Tibial artery (tissue), 4 donors: ENCODE measurements around the gene MPST.

ENCODE experiments used
- DNase-seq, 2 donors: peaks; one replicate each; pipeline ENCODE4 v3.0.0-alpha.2; 2019
- H3K27ac ChIP-seq, 2 donors: fragments of 200-600 bp; sonication (generic) in 1 of 2; 1 replicate in 1 of 2; 2 replicates in 1 of 2; pipeline ENCODE4 v1.5.1; 2018 to 2019; ENCODE audit warnings: mild to moderate bottlenecking in 1 of 2
- H3K27me3 ChIP-seq, 2 donors: fragments of 200-600 bp; sonication (generic) in 1 of 2; one replicate each; pipeline versions ENCODE4 v1.5.1 to v1.6.0; 2016 to 2019
- H3K36me3 ChIP-seq, 3 donors: fragments of 200-600 bp; sonication (generic) in 2 of 3; one replicate each; pipeline ENCODE4 v1.5.1; 2016 to 2019; ENCODE audit warnings: mild to moderate bottlenecking in 2 of 3
- H3K4me1 ChIP-seq, 4 donors: fragments of 200-600 bp; sonication (generic) in 2 of 4; 1 replicate in 3 of 4; 2 replicates in 1 of 4; pipeline ENCODE4 v1.5.1; 2016 to 2019
- H3K4me3 ChIP-seq, 2 donors: fragments of 200-600 bp; sonication (generic) in 1 of 2; 1 replicate in 1 of 2; 2 replicates in 1 of 2; pipeline ENCODE4 v1.5.1; 2018 to 2019; ENCODE audit warnings: mild to moderate bottlenecking in 2 of 2
- H3K9me3 ChIP-seq, 3 donors: fragments of 200-600 bp; sonication (generic) in 1 of 3; one replicate each; pipeline ENCODE4 v1.5.1; 2016 to 2019
- intact Hi-C: fragments of 100-400 bp; cut with DNase I; formaldehyde crosslinking; loops from one replicate; pipeline ENCODE4 v1.15.0; 2023; ENCODE audit warnings: low total_unique reads
- TF ChIP-seq, protein P1 (sequence below), 2 experiments: fragments of 200-600 bp in 1 of 2; fragments of 450-650 bp in 1 of 2; IDR thresholded peaks; one replicate each; pipeline ENCODE4 v1.5.1; 2017 to 2019; ENCODE audit warnings: antibody characterized with exemption in 2 of 2, mild to moderate bottlenecking in 1 of 2, moderate library complexity in 1 of 2

MPST gene

DNA sequence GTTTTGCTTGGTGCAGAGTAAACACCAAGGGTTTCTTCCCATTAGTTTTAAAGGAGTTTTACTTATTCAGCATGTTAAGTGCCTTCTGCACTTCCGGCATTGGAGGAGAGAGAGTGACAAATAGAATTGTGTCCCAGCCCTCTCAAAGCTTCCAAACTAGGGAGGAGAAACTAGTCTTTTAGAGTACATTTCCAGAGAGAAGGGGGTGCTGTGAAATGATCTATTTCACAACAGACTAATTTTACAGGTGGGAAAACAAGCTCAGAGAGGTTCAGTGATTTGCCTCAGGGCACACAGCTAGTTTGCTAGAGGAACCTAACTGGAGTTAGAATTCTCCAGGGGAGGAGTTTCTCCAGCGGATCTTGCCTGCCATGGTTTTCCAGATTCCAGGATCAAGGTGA is 12.6 kb downstream of the MPST start:
- no peak for DNase-seq
- intact Hi-C loops, result loop anchor here (10.0 kb wide), 1 partner anchor 173 kb away; no protein-coding TSS in a partner anchor
- Histone ChIP-seq H3K4me3 (no peak overlapping the region), H3K4me1 (peaks cover 0 to 3% (median 0%) of the 10 kb centered on the region in 4 donors), H3K27me3 (peaks cover 0 to 13% of the 10 kb centered on the region in 2 donors), H3K36me3 (peaks cover 11 to 42% (median 28%) of the 10 kb centered on the region in 3 donors), H3K9me3 (no peaks in the 10 kb centered on the region), H3K27ac (no peak overlapping the region)
- TF ChIP-seq, protein P1, sequence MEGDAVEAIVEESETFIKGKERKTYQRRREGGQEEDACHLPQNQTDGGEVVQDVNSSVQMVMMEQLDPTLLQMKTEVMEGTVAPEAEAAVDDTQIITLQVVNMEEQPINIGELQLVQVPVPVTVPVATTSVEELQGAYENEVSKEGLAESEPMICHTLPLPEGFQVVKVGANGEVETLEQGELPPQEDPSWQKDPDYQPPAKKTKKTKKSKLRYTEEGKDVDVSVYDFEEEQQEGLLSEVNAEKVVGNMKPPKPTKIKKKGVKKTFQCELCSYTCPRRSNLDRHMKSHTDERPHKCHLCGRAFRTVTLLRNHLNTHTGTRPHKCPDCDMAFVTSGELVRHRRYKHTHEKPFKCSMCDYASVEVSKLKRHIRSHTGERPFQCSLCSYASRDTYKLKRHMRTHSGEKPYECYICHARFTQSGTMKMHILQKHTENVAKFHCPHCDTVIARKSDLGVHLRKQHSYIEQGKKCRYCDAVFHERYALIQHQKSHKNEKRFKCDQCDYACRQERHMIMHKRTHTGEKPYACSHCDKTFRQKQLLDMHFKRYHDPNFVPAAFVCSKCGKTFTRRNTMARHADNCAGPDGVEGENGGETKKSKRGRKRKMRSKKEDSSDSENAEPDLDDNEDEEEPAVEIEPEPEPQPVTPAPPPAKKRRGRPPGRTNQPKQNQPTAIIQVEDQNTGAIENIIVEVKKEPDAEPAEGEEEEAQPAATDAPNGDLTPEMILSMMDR (IDR thresholded peaks at IDR 0.05), result no peak

DNA sequence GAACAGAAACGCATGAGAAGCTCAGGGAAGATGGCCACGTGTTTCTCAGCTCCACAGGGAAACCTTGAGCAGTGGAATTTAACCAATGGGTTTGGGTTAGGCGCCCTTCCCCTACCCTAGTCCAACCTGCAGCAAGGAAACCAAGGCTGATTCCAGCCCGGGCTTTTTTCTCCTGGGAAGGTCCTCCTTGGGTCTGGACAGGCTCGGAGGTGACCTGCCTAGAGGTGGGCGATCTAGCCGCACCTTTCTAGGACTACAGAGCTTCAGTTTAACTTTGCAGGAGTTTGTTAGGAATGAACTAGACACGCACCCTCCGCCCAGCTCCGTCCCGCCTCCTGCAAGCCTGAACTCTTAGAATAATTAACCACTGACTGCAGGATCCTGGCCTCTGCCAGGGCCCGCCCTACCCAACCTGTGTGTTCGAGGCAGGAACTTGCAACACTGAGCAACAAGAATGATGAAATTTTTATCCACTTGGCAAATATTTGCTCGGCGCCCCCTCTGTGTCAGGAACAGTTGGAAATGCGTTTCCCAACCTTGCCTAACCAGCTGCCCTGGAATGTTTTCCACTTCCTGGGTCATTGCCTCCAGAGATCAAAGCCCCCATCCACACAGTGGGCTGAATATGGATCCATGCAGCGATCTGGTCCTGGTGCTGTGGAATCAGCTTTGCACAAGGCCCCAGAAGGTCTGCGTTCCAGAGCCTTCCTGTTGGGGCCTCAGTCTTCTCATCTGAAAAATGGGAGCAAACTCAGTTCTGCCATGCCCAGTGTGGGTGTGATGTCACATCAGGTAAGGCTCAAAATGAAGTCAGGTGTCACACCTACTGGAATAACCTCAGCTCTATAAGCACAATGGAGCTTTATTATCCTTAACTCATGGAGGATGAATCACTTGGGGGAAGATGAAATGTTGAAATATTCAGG is 13.3 kb downstream of the MPST start:
- Histone ChIP-seq H3K4me3 (no peak overlapping the region), H3K27ac (no peak overlapping the region), H3K9me3 (no peaks in the 10 kb centered on the region), H3K36me3 (peaks cover 8 to 35% (median 21%) of the 10 kb centered on the region in 3 donors), H3K27me3 (peaks cover 0 to 20% of the 10 kb centered on the region in 2 donors), H3K4me1 (peaks cover 0 to 3% (median 0%) of the 10 kb centered on the region in 4 donors)
- TF ChIP-seq, protein P1 (IDR thresholded peaks at IDR 0.05), result no peak
- intact Hi-C loops, result loop anchor here (10.0 kb wide), 1 partner anchor 172 kb away; no protein-coding TSS in a partner anchor
- DNase-seq, result peak in 1 of 2 donors; percentile 33

DNA sequence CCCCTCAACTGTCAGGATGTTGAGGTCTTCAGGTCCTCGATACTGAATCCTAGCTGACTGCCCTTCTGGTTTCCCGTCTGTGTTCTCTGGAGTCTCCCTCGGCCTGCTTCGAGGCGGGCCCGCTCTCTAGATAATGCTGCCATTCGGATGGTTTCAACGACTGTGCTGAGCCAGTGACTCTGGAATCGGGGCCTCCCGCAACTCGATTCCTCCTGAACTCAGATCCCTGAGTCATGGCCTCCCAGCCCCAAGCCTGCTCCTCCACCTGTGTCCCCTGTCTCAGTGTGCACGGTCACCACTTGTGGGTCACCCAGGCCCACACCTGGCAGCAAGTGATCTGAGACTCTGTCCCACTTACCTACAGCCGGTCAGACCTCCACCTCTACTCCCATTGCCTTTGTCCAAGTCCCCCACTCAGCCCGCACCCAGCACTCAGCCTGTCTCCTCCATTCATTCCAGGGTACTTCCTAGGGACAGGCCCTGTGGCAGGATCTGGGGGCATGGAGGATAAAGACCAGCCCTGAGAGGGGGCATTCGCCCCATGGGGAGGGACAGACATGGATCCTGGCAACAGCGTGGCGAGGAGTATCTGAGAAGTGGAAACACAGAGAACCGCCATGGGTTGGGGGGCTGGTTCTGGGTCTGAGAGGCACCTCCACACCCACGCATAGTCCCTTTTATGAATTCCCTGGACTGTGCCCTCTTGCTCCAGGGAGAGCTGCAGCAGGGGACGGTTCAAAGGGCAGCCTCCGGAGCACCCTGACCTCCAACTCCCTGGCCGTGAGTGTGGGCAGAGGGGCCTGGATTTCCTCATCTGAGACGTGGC is 14.3 kb downstream of the MPST start:
- no peak overlapping the region for H3K4me3 ChIP-seq
- no peak overlapping the region for H3K27ac ChIP-seq
- TF ChIP-seq, protein P1 (IDR thresholded peaks at IDR 0.05), result no peak
- no peak for DNase-seq
- intact Hi-C loops, result loop anchor here (10.0 kb wide), 1 partner anchor 171 kb away; no protein-coding TSS in a partner anchor
- H3K9me3 ChIP-seq, result no peaks in the 10 kb centered on the region
- H3K36me3 ChIP-seq, result peaks cover 8 to 25% (median 12%) of the 10 kb centered on the region in 3 donors
- peaks cover 0 to 25% of the 10 kb centered on the region in 2 donors for H3K27me3 ChIP-seq
- H3K4me1 ChIP-seq, result peaks cover 0 to 3% (median 0%) of the 10 kb centered on the region in 4 donors

DNA sequence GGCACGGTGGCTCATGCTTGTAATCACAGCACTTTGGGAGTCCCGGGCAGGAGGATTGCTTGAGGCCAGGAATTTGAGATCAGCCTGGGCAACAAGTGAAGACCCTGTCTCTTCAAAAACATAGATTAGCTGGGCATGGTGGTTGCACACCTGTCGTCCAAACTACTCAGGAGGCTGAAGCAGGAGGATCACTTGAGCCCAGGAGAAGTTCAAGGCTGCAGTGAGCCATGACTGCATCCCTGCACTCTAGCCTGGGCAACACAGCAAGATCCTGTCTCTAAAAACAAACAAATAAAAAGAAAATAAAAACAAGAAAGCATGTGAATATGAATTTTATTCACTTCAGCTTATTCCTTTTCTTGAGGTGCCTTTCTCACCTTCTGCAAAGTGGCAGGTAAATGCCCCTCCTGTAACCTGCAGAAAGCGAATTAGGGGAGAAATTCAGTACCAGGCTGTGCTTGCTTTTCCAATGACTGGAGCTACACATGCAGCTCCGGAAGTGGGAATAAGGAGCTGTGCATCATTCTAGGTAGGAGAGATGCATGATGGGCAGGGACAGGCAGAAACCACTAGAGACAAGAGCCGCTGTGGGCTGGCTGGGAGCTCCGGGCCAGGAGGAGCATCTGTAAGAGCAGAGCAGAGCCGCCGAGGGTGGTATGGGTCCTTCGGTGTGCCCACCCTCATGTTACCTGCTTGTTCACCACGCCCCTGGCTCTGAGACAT is 17.3 kb downstream of the MPST start:
- intact Hi-C loops, result loop anchor here (10.0 kb wide), 1 partner anchor 168 kb away; no protein-coding TSS in a partner anchor
- peaks cover 0 to 3% (median 0%) of the 10 kb centered on the region in 4 donors for H3K4me1 ChIP-seq

More for the DNA sequence above, 17.3 kb downstream of the MPST start:
- Histone ChIP-seq H3K4me3 (no peak overlapping the region), H3K36me3 (no peaks in the 10 kb centered on the region), H3K27ac (no peak overlapping the region), H3K27me3 (peaks cover 0 to 28% of the 10 kb centered on the region in 2 donors), H3K9me3 (no peaks in the 10 kb centered on the region)
- TF ChIP-seq, protein P1 (IDR thresholded peaks at IDR 0.05), result no peak
- DNase-seq, result no peak
